GM12891 (cell line): ENCODE results near the gene AIFM1.

Source experiments
- DNase-seq: peaks from one replicate; pipeline ENCODE4 v3.0.0; 2011; ENCODE audit warnings: low spot score; ENCODE audit not compliant: insufficient read length
- FAIRE-seq: peaks from 2 replicates; lab custom pipeline; 2011; peaks lifted over from hg19 to GRCh38; lab: Jason Lieb, UNC
- PAX5 ChIP-seq: IDR thresholded peaks from 2 replicates; pipeline ENCODE4 v1.6.1; 2011; ENCODE audit warnings: low read length, moderate library complexity, mild to moderate bottlenecking; ENCODE audit not compliant: insufficient read depth, severe bottlenecking
- POLR2A ChIP-seq: IDR thresholded peaks from 2 replicates; pipeline ENCODE4 v1.6.1; 2011; ENCODE audit warnings: low read depth, low read length, control low read depth
- POLR2AphosphoS5 ChIP-seq: IDR thresholded peaks from 2 replicates; pipeline ENCODE4 v1.6.1; 2011; ENCODE audit warnings: low read depth, low read length, control low read depth
- POU2F2 ChIP-seq: IDR thresholded peaks from 2 replicates; pipeline ENCODE4 v1.6.1; 2011; ENCODE audit warnings: low read depth, mild to moderate bottlenecking, control low read depth, low read length, moderate library complexity
- SPI1 ChIP-seq: IDR thresholded peaks from 2 replicates; pipeline ENCODE4 v1.6.1; 2011; ENCODE audit warnings: low read depth, low read length, control low read depth
- TAF1 ChIP-seq: IDR thresholded peaks from 2 replicates; pipeline ENCODE4 v1.6.1; 2011; ENCODE audit warnings: low read depth, low read length, control low read depth

Gene AIFM1

DNA sequence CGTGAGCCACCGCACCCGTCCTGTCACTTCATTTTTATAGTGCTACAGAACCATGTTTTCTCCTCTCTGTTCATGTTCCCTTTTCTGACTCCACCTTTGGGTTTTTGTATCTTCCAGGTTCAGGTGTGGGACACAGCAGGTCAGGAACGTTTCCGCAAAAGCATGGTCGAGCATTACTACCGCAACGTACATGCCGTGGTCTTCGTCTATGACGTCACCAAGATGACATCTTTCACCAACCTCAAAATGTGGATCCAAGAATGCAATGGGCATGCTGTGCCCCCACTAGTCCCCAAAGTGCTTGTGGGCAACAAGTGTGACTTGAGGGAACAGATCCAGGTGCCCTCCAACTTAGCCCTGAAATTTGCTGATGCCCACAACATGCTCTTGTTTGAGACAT lies 18.5 kb upstream of the AIFM1 start:
- FAIRE-seq (peak; percentile 69), DNase-seq (no peak)
- TF ChIP-seq POU2F2 (no peak), POLR2A (no peak), POLR2AphosphoS5 (no peak), TAF1 (no peak), SPI1 (no peak)

GRCh38 chrX:130179579-130180215 lies 14.1 kb upstream of the AIFM1 start:
- FAIRE-seq, result peak; percentile 88
- no peak for TF ChIP-seq POU2F2
- no peak for TF ChIP-seq SPI1
- no peak for TF ChIP-seq PAX5
- TF ChIP-seq TAF1, result no peak
- TF ChIP-seq POLR2A, result no peak
- no peak for TF ChIP-seq POLR2AphosphoS5
- no peak for DNase-seq

- no peak for TF ChIP-seq TAF1
- FAIRE-seq (no peak), DNase-seq (no peak)
Measured at GRCh38 chrX:130179170-130179569, 13.5 kb upstream of the AIFM1 start.

- DNase-seq (no peak), FAIRE-seq (no peak)
- TF ChIP-seq POLR2A (no peak), SPI1 (no peak), POLR2AphosphoS5 (no peak), POU2F2 (no peak), PAX5 (no peak), TAF1 (no peak)
Measured at GRCh38 chrX:130176942-130177341, 11.3 kb upstream of the AIFM1 start.

DNA sequence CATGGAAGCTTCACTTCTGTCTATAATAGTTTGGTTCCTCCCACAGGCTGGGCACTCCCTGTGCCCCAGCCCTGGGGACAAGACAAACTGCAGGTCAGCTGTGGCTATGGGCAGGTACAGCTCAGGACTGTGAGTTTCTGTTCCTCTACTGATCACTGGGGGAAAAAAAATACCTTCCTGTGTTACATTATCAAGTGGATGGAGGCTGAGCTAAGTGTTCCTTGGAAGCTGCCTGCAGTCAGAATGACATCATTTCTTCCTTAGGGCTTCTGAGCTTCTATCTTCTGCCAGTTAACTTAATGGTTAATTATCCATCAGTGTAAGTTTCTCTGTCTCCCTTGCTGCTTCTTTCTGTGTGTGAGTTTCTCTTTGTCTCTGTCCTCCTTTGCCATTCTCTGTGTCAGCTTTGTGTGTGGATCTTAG lies 10.7 kb upstream of the AIFM1 start:
- FAIRE-seq (peak; percentile 86), DNase-seq (no peak)
- no peak for TF ChIP-seq POLR2AphosphoS5
- TF ChIP-seq SPI1, result peak; percentile 83

- no peak for FAIRE-seq
- DNase-seq, result no peak
- TF ChIP-seq POLR2A (no peak), TAF1 (no peak), POU2F2 (no peak), PAX5 (no peak), POLR2AphosphoS5 (no peak), SPI1 (no peak)
Measured at GRCh38 chrX:130174937-130175336, 9.3 kb upstream of the AIFM1 start.

- peak; percentile 41 for FAIRE-seq
- TF ChIP-seq POU2F2 (no peak), PAX5 (no peak), POLR2A (no peak), POLR2AphosphoS5 (no peak), TAF1 (no peak)
- DNase-seq, result no peak
Measured at GRCh38 chrX:130174045-130174704, 8.5 kb upstream of the AIFM1 start.

DNA sequence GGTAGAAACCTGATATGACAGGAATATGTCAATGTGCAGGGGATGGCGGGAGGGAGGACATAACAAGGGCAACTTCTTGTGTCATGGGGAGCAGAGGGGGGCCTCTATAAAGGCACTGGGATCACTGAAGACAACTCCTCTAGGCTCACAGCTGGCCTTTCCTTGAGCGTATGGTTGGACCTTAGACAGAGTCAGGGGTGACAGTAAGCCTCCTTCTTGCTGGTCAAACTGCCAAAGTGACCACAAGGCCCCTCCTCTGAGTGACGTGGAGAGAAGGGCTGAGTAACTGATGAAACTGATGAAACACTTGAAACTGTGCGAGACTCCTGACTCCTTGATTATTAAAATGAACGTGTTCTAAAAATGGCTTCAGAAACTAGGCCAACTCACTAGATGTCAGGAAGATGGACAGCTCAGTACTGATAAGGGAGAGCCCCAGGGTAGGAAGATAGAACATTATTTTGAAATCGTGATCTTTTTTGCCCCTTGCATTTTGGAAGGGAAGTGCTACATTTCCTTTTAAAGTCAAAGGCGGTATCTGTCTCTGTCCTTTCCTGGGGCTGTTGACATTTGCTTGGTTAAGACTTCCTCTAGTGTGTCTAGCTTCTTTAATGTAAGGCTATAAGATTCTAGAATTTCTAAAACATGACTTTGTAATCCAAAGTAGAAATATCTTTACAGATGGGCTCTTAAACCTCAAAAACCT lies 7.7 kb upstream of the AIFM1 start:
- peak; percentile 98 for FAIRE-seq
- peak; percentile 52 for TF ChIP-seq SPI1
- no peak for TF ChIP-seq POLR2AphosphoS5
- no peak for DNase-seq

GRCh38 chrX:130172127-130172845 lies 6.6 kb upstream of the AIFM1 start:
- DNase-seq, result no peak
- no peak for TF ChIP-seq SPI1
- no peak for FAIRE-seq

DNA sequence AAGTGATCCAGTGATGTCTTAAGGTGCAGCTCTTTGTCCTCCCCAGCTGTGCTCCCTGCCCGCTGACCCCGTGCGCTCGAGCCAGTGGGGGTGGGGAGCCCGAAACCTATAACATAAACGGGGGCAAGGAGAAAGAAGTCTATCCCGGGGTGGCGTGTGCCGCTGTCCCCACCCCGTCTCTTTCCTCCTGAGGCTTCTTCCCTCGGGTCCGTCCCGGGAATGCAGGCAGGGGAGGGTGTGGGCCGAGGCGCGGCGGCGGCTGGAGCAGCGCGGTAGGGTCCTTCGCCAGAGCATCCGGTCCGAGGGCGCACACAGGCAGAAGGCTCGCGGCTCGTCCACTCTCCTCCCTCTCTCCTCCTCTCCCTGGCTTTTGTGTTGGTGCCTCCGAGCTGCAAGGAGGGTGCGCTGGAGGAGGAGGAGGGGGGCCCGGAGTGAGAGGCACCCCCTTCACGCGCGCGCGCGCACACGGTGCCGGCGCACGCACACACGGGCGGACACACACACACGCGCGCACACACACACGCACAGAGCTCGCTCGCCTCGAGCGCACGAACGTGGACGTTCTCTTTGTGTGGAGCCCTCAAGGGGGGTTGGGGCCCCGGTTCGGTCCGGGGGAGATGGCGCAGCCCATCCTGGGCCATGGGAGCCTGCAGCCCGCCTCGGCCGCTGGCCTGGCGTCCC lies 5.9 kb upstream of the AIFM1 start, which contains the start of gene RAB33A:
Gene RAB33A, plus strand, starts transcription at position 517 of the 681 bp plus-strand sequence. Its CDS starts 101 bp downstream, at position 618.
- no peak for DNase-seq
- FAIRE-seq, result peak; percentile 92
- TF ChIP-seq SPI1 (no peak), TAF1 (no peak)
